Small intestine (tissue), 7 donors: Measurements from ENCODE around the gene RPGRIP1L. TPM values are rescaled to one million over a fixed set of nuclear protein-coding genes. Genes with fewer than 3 reads are reported as not detected.

Experiments used
- DNase-seq, 2 donors: peaks; one replicate each; pipeline versions ENCODE4 v3.0.0 to v3.0.0-alpha.2; 2013
- FAIRE-seq: peaks from 2 replicates; lab custom pipeline; 2012; peaks lifted over from hg19 to GRCh38; lab: Jason Lieb, UNC
- H3K27ac ChIP-seq, 3 donors: one replicate each; pipeline ENCODE4 v1.5.1; 2013; ENCODE audit warnings: low read length in 2 of 3, mild to moderate bottlenecking in 2 of 3, control low read depth in 1 of 3, inconsistent platforms in 1 of 3, low read depth in 1 of 3, moderate library complexity in 1 of 3
- H3K27me3 ChIP-seq, 3 donors: one replicate each; pipeline ENCODE4 v1.6.1; 2013; ENCODE audit warnings: low read length in 3 of 3, inconsistent platforms in 1 of 3; ENCODE audit not compliant: control insufficient read depth in 3 of 3, insufficient read depth in 3 of 3
- H3K36me3 ChIP-seq, 3 donors: one replicate each; pipeline ENCODE4 v1.6.1; 2013; ENCODE audit warnings: low read length in 3 of 3, inconsistent platforms in 1 of 3, low read depth in 1 of 3, mild to moderate bottlenecking in 1 of 3, moderate library complexity in 1 of 3; ENCODE audit not compliant: control insufficient read depth in 3 of 3, insufficient read depth in 2 of 3
- H3K4me1 ChIP-seq, 3 donors: one replicate each; pipeline ENCODE4 v1.6.1; 2013; ENCODE audit warnings: low read length in 2 of 3, inconsistent platforms in 1 of 3, low read depth in 1 of 3, mild to moderate bottlenecking in 1 of 3, moderate library complexity in 1 of 3; ENCODE audit not compliant: control insufficient read depth in 3 of 3, insufficient read depth in 2 of 3
- H3K4me3 ChIP-seq, 3 donors: one replicate each; pipeline ENCODE4 v1.5.1; 2013; ENCODE audit warnings: low read length in 3 of 3, control low read depth in 1 of 3, inconsistent platforms in 1 of 3, low read depth in 1 of 3, mild to moderate bottlenecking in 1 of 3, moderate library complexity in 1 of 3
- H3K9me3 ChIP-seq, 2 donors: one replicate each; pipeline ENCODE4 v1.6.1; 2013; ENCODE audit warnings: low read depth in 1 of 2, low read length in 1 of 2; ENCODE audit not compliant: control insufficient read depth in 2 of 2, insufficient read depth in 1 of 2
- WGBS, 3 donors: extraction: QIAGEN DNeasy Blood & Tissue Kit; methylation state at CpG; one replicate each; pipeline ENCODE4 v1.1.7; 2013; 5-methylcytosine and 5-hydroxymethylcytosine counted together
- polyA plus RNA-seq, 4 donors: library from polyadenylated mRNA; stranded (reverse) in 3 of 4; unstranded in 1 of 4; fragments of 200-250 nt in 3 of 4; fragments of 120-200 nt in 1 of 4; gene quantifications; one replicate each; pipeline versions ENCODE4 v1.2.1 to v1.2.3, GENCODE V29; 2013
- donor health status: healthy with polysubstance abuse.
- donor health status: control.
- donor health status: control.
- donor health status: Bipolar disorder and iron deficiency.
- donor health status: healthy.

The RPGRIP1L gene
- polyA plus RNA-seq, 4 donors, result under 0.01 to 4.5 (median 1.0) TPM

- Histone ChIP-seq H3K9me3 (no peaks in the 10 kb centered on the region), H3K36me3 (peaks cover 0 to 2% (median 0%) of the 10 kb centered on the region in 3 donors), H3K4me3 (no peak overlapping the region), H3K27ac (no peak overlapping the region), H3K4me1 (no peaks in the 10 kb centered on the region), H3K27me3 (no peaks in the 10 kb centered on the region)
- DNase-seq (no peak), FAIRE-seq (no peak)
- 87 to 90% (median 89%) methylated on average over 8 of the region's 8 CpGs for WGBS, 3 donors
Measured at GRCh38 chr16:53631236-53632025, 72.2 kb downstream of the RPGRIP1L start.

- 62 to 69% (median 69%) methylated on average over 6 of the region's 6 CpGs for WGBS, 3 donors
- FAIRE-seq, result no peak
Measured at GRCh38 chr16:53629607-53630312, 73.9 kb downstream of the RPGRIP1L start.

GRCh38 chr16:53629151-53629550 is 74.5 kb downstream of the RPGRIP1L start:
- Histone ChIP-seq H3K4me3 (no peak overlapping the region), H3K27ac (no peak overlapping the region), H3K36me3 (no peaks in the 10 kb centered on the region), H3K27me3 (no peaks in the 10 kb centered on the region), H3K4me1 (no peaks in the 10 kb centered on the region), H3K9me3 (no peaks in the 10 kb centered on the region)
- no peak for FAIRE-seq
- DNase-seq, result no peak
- WGBS, 3 donors, result 73 to 82% (median 79%) methylated on average over 2 of the region's 2 CpGs

More at GRCh38 chr16:53629607-53630312, 73.9 kb downstream of the RPGRIP1L start:
- H3K36me3 ChIP-seq, result no peaks in the 10 kb centered on the region
- H3K9me3 ChIP-seq, result no peaks in the 10 kb centered on the region
- DNase-seq, result no peak
- H3K4me1 ChIP-seq, result no peaks in the 10 kb centered on the region
- no peaks in the 10 kb centered on the region for H3K27me3 ChIP-seq
- no peak overlapping the region for H3K27ac ChIP-seq
- no peak overlapping the region for H3K4me3 ChIP-seq

- no peaks in the 10 kb centered on the region for H3K27me3 ChIP-seq
- DNase-seq, result no peak
- no peaks in the 10 kb centered on the region for H3K36me3 ChIP-seq
- H3K4me1 ChIP-seq, result no peaks in the 10 kb centered on the region
- FAIRE-seq, result no peak
- H3K4me3 ChIP-seq, result no peak overlapping the region
- 64 to 79% (median 75%) methylated on average over 2 of the region's 2 CpGs for WGBS, 3 donors
- no peak overlapping the region for H3K27ac ChIP-seq
- no peaks in the 10 kb centered on the region for H3K9me3 ChIP-seq
Measured at GRCh38 chr16:53626811-53627210, 76.8 kb downstream of the RPGRIP1L start.

- WGBS, 3 donors, result 82 to 91% (median 84%) methylated on average over 4 of the region's 4 CpGs
- no peaks in the 10 kb centered on the region for H3K4me1 ChIP-seq
- DNase-seq, result no peak
- H3K27me3 ChIP-seq, result no peaks in the 10 kb centered on the region
- no peak overlapping the region for H3K27ac ChIP-seq
- FAIRE-seq, result no peak
- H3K9me3 ChIP-seq, result no peaks in the 10 kb centered on the region
- H3K36me3 ChIP-seq, result no peaks in the 10 kb centered on the region
- no peak overlapping the region for H3K4me3 ChIP-seq
Measured at GRCh38 chr16:53626161-53626560, 77.5 kb downstream of the RPGRIP1L start.

DNA sequence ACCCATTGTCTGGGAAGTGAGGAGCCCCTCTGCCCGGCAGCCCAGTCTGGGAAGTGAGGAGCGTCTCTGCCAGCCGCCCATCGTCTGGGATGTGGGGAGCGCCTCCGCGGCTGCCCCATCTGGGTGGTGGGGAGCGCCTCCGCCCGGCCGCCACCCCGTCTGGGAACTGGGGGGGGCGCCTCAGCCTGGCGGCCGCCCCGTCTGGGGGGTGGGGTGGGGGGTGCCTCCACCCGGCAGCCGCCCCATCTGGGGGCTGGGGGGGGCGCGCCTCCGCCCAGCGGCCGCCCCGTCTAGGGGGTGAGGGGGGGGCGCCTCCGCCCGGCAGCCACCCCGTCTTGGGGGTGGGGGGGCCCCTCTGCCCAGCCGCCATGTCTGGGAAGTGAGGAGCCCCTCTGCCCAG is 78.4 kb downstream of the RPGRIP1L start:
- Histone ChIP-seq H3K27me3 (no peaks in the 10 kb centered on the region), H3K4me3 (no peak overlapping the region), H3K4me1 (no peaks in the 10 kb centered on the region), H3K36me3 (no peaks in the 10 kb centered on the region), H3K27ac (no peak overlapping the region), H3K9me3 (no peaks in the 10 kb centered on the region)
- 97 to 98% (median 97%) methylated on average over 18 to 29 of the region's 29 CpGs for WGBS, 3 donors
- FAIRE-seq (no peak), DNase-seq (no peak)

DNA sequence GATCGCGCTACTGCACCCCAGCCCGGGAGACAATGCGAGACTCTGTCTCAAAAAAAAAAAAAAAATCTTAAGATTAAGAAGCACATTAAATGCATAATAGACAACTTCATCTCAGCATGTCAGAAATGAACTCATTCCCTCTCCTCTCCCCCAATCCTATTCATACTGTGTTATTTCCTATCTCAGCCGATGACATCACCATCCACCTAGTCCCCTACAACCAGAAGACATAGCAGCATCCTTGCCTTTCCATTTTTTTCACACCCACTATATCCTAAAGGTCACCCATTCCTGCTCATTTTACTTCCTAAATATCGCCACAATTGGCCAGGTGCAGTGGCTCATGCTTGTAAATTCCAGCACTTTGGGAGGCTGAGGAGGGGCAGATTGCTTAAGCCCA is 81.3 kb downstream of the RPGRIP1L start:
- DNase-seq (no peak), FAIRE-seq (no peak)
- Histone ChIP-seq H3K27ac (no peak overlapping the region), H3K9me3 (no peaks in the 10 kb centered on the region), H3K4me1 (no peaks in the 10 kb centered on the region), H3K36me3 (no peaks in the 10 kb centered on the region), H3K4me3 (no peak overlapping the region), H3K27me3 (no peaks in the 10 kb centered on the region)
- 92 to 96% (median 95%) methylated on average over 6 of the region's 6 CpGs for WGBS, 3 donors

DNA sequence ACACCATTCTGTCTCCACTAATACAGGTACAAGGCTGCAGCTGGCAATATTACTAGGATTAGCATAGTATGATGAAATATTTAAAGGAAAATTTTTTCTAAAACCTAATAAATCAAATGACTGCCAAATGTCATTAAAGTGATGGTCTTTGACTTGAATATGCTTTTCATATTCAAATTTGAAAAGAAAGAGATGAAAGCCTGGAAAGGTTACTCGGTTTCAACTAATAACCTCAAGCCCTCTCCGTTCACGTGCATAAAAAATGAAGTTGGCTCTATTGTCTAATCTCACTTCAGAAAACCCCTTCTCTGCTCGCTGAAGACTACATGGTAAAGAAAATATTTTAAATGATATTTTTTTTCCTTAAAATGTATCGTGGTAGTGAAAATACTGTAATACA is 83.2 kb downstream of the RPGRIP1L start:
- DNase-seq (no peak), FAIRE-seq (no peak)
- Histone ChIP-seq H3K27ac (no peak overlapping the region), H3K36me3 (no peaks in the 10 kb centered on the region), H3K4me1 (no peaks in the 10 kb centered on the region), H3K9me3 (no peaks in the 10 kb centered on the region), H3K27me3 (no peaks in the 10 kb centered on the region), H3K4me3 (no peak overlapping the region)
- WGBS, 3 donors, result 94 to 96% (median 95%) methylated on average over 5 of the region's 5 CpGs
